GM12878 (cell line): ENCODE results near the gene DCAF5. TPM values are rescaled to one million over a fixed set of nuclear protein-coding genes. Genes with fewer than 3 reads are reported as not detected.

Experiments used
- ATAC-seq: fragments of 200-7000 bp; cut with Tn5 transposase; 3 replicates; pipeline ENCODE4 v1.9.1; 2020; ENCODE audit warnings: mild to moderate bottlenecking, moderate library complexity
- BruUV-seq: library from RNA; stranded (reverse); fragments of 400-500 nt; replicated peaks from 2 replicates; lab custom pipeline; 2021; lab: Mats Ljungman, UMichigan
- CTCF ChIA-PET: fragments of 300-600 bp; sonication (Branson Sonifier 250); formaldehyde crosslinking; extraction: SDS; loops from one replicate; lab custom pipeline; 2021; ENCODE audit warnings: inconsistent platforms; lab: Yijun Ruan, JAX
- POLR2A ChIA-PET: fragments of 350-600 bp; formaldehyde crosslinking; extraction: SDS; loops from one replicate; lab custom pipeline; 2021; ENCODE audit warnings: inconsistent platforms; lab: Charles Lee
- RAD21 ChIA-PET: fragments of 300-600 bp; sonication (Branson Sonifier 250); formaldehyde crosslinking; loops from one replicate; lab custom pipeline; 2023; ENCODE audit warnings: antibody characterized with exemption; ENCODE audit not compliant: unreplicated experiment; lab: Charles Lee
- SMC1A ChIA-PET: fragments of 300-600 bp; sonication (Branson Sonifier 250); formaldehyde crosslinking; loops from one replicate; lab custom pipeline; 2023; ENCODE audit not compliant: unreplicated experiment, uncharacterized antibody; lab: Charles Lee
- DNase-seq: peaks from one replicate; pipeline ENCODE4 v3.0.0-alpha.2; 2011; ENCODE audit warnings: low read depth, low spot score
- FAIRE-seq: peaks from 3 replicates; lab custom pipeline; 2011; peaks lifted over from hg19 to GRCh38; lab: Jason Lieb, UNC
- H2AFZ ChIP-seq: 2 replicates; pipeline ENCODE4 v1.6.0; 2011; ENCODE audit warnings: low read depth, low read length, control low read depth; ENCODE audit not compliant: control insufficient read depth
- H3K27ac ChIP-seq: 2 replicates; pipeline ENCODE4 v1.5.1; 2011; ENCODE audit warnings: control low read depth; ENCODE audit not compliant: control insufficient read depth, insufficient read depth
- H3K27me3 ChIP-seq, 2 experiments: replicated peaks in 1 of 2; 2 replicates each; pipeline versions ENCODE4 v1.6.0 to v1.6.1; 2011; ENCODE audit warnings: low read length in 1 of 2; ENCODE audit not compliant: control insufficient read depth in 2 of 2, insufficient read depth in 2 of 2
- H3K36me3 ChIP-seq, 2 experiments: 2 replicates each; pipeline ENCODE4 v1.5.1; 2011; ENCODE audit warnings: low read length in 1 of 2; ENCODE audit not compliant: control insufficient read depth in 2 of 2, insufficient read depth in 2 of 2
- H3K4me1 ChIP-seq: 2 replicates; pipeline ENCODE4 v1.6.1; 2011; ENCODE audit warnings: mild to moderate bottlenecking, low read length, moderate library complexity, mixed read lengths; ENCODE audit not compliant: control insufficient read depth, insufficient read depth
- H3K4me2 ChIP-seq: 2 replicates; pipeline ENCODE4 v1.6.0; 2011; ENCODE audit warnings: control low read depth; ENCODE audit not compliant: control insufficient read depth, insufficient read depth
- H3K4me3 ChIP-seq: fragments of 200-600 bp; sonication (generic); 2 replicates; pipeline ENCODE4 v1.5.1; 2016
- H3K79me2 ChIP-seq: 2 replicates; pipeline ENCODE4 v1.6.0; 2011; ENCODE audit warnings: low read length; ENCODE audit not compliant: control insufficient read depth, insufficient read depth
- H3K9ac ChIP-seq: 2 replicates; pipeline ENCODE4 v1.8.0; 2011; ENCODE audit warnings: low read length, control low read depth, mixed read lengths; ENCODE audit not compliant: control insufficient read depth, insufficient read depth
- H3K9me3 ChIP-seq: replicated peaks from 3 replicates; pipeline ENCODE4 v1.5.1; 2011; ENCODE audit warnings: mild to moderate bottlenecking, low read length; ENCODE audit not compliant: control insufficient read depth, insufficient read depth
- H4K20me1 ChIP-seq: 2 replicates; pipeline ENCODE4 v1.6.0; 2011; ENCODE audit not compliant: control insufficient read depth, insufficient read depth
- BCLAF1 ChIP-seq: fragments of 450-650 bp; IDR thresholded peaks from 2 replicates; pipeline ENCODE4 v1.6.1; 2017; ENCODE audit warnings: antibody characterized with exemption, mild to moderate bottlenecking, moderate library complexity
- BRCA1 ChIP-seq: IDR thresholded peaks from 2 replicates; pipeline ENCODE4 v1.6.1; 2011; ENCODE audit warnings: low read depth, low read length, improper control_type of control experiment
- CBFB ChIP-seq: IDR thresholded peaks from 2 replicates; pipeline ENCODE4 v1.6.1; 2016; ENCODE audit warnings: antibody characterized with exemption, low read depth
- CHD1 ChIP-seq: IDR thresholded peaks from 2 replicates; pipeline ENCODE4 v1.6.1; 2012; ENCODE audit warnings: low read depth, low read length, improper control_type of control experiment
- EED ChIP-seq: sonication (generic); IDR thresholded peaks from 2 replicates; pipeline ENCODE4 v1.6.1; 2016; ENCODE audit warnings: antibody characterized with exemption, low read depth
- LARP7 ChIP-seq: fragments of 450-650 bp; IDR thresholded peaks from 2 replicates; pipeline ENCODE4 v1.6.1; 2017; ENCODE audit warnings: mild to moderate bottlenecking
- NFYB ChIP-seq: IDR thresholded peaks from 2 replicates; pipeline ENCODE4 v1.6.1; 2011; ENCODE audit warnings: low read depth, mild to moderate bottlenecking, low read length, improper control_type of control experiment, moderate library complexity; ENCODE audit not compliant: insufficient read depth
- PKNOX1 ChIP-seq: fragments of 450-650 bp; IDR thresholded peaks from 2 replicates; pipeline ENCODE4 v1.6.1; 2016; ENCODE audit warnings: mild to moderate bottlenecking
- PRDM15 ChIP-seq: fragments of 450-650 bp; formaldehyde crosslinking; IDR thresholded peaks from 2 replicates; pipeline ENCODE4 v1.4.0; 2020; ENCODE audit warnings: mild to moderate bottlenecking, moderate library complexity
- RAD51 ChIP-seq: fragments of 450-650 bp; IDR thresholded peaks from 2 replicates; pipeline ENCODE4 v1.6.1; 2016; ENCODE audit warnings: moderate library complexity, mild to moderate bottlenecking, inconsistent platforms
- RCOR1 ChIP-seq: conservative IDR thresholded peaks from 2 replicates; pipeline ENCODE4 v1.6.1; 2012; ENCODE audit warnings: low read depth, low read length, improper control_type of control experiment
- RELA ChIP-seq: fragments of 450-650 bp; IDR thresholded peaks from 2 replicates; pipeline ENCODE4 v1.8.0; 2014; ENCODE audit warnings: borderline replicate concordance; ENCODE audit not compliant: partially characterized antibody
- SREBF2 ChIP-seq: IDR thresholded peaks from 2 replicates; pipeline ENCODE4 v1.6.1; 2012; ENCODE audit warnings: mild to moderate bottlenecking, low read length
- ZNF384 ChIP-seq: IDR thresholded peaks from 2 replicates; pipeline ENCODE4 v1.6.1; 2012; ENCODE audit warnings: low read depth, mild to moderate bottlenecking, low read length, improper control_type of control experiment, borderline replicate concordance
- ZNF687 ChIP-seq: fragments of 450-650 bp; IDR thresholded peaks from 2 replicates; pipeline ENCODE4 v1.6.1; 2017; ENCODE audit warnings: mild to moderate bottlenecking, moderate library complexity
- in situ Hi-C: fragments of 300-500 bp; cut with MboI; formaldehyde crosslinking; loops from 9 replicates; pipeline ENCODE4 v1.14.3; 2018; ENCODE audit warnings: mixed read lengths
- intact Hi-C: fragments of 100-400 bp; cut with micrococcal nuclease; formaldehyde crosslinking; loops from one replicate; pipeline ENCODE4 v1.14.2; 2022; ENCODE audit not compliant: unreplicated experiment
- polyA plus RNA-seq, 11 experiments: library from polyadenylated mRNA; depleted of rRNA in 4 of 11; unstranded in 6 of 11; stranded (reverse) in 5 of 11; fragments of >200 nt; fragmentation: Nextera tagmentation in 4 of 11; fragmentation: Illumina TruSeq in 1 of 11; extraction: Ambion mirVana in 4 of 11; extraction: Trizol in 1 of 11; gene quantifications; 1 replicate in 1 of 11; 2 replicates in 10 of 11; pipeline versions ENCODE4 v1.2.1 to v1.2.3, GENCODE V29; 2011 to 2016; ENCODE audit warnings: inconsistent platforms in 2 of 11, missing spikeins in 2 of 11, low read depth in 1 of 11
- total RNA-seq, 4 experiments: library from RNA; depleted of rRNA in 3 of 4; stranded (reverse); fragments of >200 nt in 3 of 4; fragmentation: Illumina TruSeq in 1 of 4; extraction: Trizol in 1 of 4; gene quantifications; 2 replicates each; pipeline versions ENCODE4 v1.2.1 to v1.2.3, GENCODE V29; 2013 to 2021

Gene DCAF5
- total and polyA plus RNA-seq, 10 of the 15 experiments (the other 5 are each of a cell fraction or from before 2014, with no cell fraction given): 6.8 to 38.1 (median 19.1) TPM

GRCh38 chr14:69039288-69039628 is 113.7 kb downstream of the DCAF5 start:
- in situ Hi-C loops (no loop called here), intact Hi-C loops (no loop called here)
- H3K4me3 ChIP-seq: no peak overlapping the region
- no peaks in the 10 kb centered on the region for H3K4me1 ChIP-seq
- SMC1A ChIA-PET: interaction anchor here (1.1 kb wide), 2 partner anchors 11 to 22 kb away, joined by 3 read pairs; no protein-coding TSS in a partner anchor
- no peak overlapping the region for H3K4me2 ChIP-seq
- CTCF ChIA-PET: no interaction called here
- no peak overlapping the region for H3K27ac ChIP-seq
- RAD21 ChIA-PET: no interaction called here
- ATAC-seq (no peak), FAIRE-seq (no peak), DNase-seq (no peak)
- H3K27me3 ChIP-seq: peaks cover 1 to 7% of the 10 kb centered on the region in 2 experiments; a peak in 3 of 4 replicates
- no peaks in the 10 kb centered on the region for H3K79me2 ChIP-seq
- H4K20me1 ChIP-seq: no peaks in the 10 kb centered on the region
- H3K9me3 ChIP-seq: no peaks in the 10 kb centered on the region
- BruUV-seq: no TSS peak
- H2AFZ ChIP-seq: no peak overlapping the region
- no peaks in the 10 kb centered on the region for H3K36me3 ChIP-seq
- H3K9ac ChIP-seq: no peak overlapping the region
- POLR2A ChIA-PET: no interaction called here
- TF ChIP-seq EED (no peak), ZNF687 (no peak), NFYB (no peak), CBFB (no peak), PKNOX1 (no peak), BRCA1 (no peak), RELA (no peak), RCOR1 (no peak), SREBF2 (no peak), ZNF384 (no peak), BCLAF1 (no peak), LARP7 (no peak), RAD51 (no peak), CHD1 (no peak), PRDM15 (no peak)
